Activated naive CD8-positive, alpha-beta T cell (primary cell): ENCODE results near the gene TESMIN.

Source experiments
- H3K27ac Mint-ChIP-seq: one replicate; pipeline ENCODE4 v1.8.0; 2021; ENCODE audit warnings: mixed read lengths
- H3K27me3 Mint-ChIP-seq: one replicate; pipeline ENCODE4 v1.8.0; 2021; ENCODE audit warnings: mixed read lengths
- H3K36me3 Mint-ChIP-seq: one replicate; pipeline ENCODE4 v1.8.0; 2021; ENCODE audit warnings: mixed read lengths
- H3K4me1 Mint-ChIP-seq: one replicate; pipeline ENCODE4 v1.8.0; 2021; ENCODE audit warnings: low read depth, mixed read lengths
- H3K4me3 Mint-ChIP-seq: one replicate; pipeline ENCODE4 v1.8.0; 2021; ENCODE audit warnings: mild to moderate bottlenecking, mixed read lengths
- H3K9me3 Mint-ChIP-seq: one replicate; pipeline ENCODE4 v1.8.0; 2021; ENCODE audit warnings: low read depth, mixed read lengths

Gene TESMIN

GRCh38 chr11:68770781-68771180 lies 19.5 kb upstream of the TESMIN start:
- H3K4me1 Mint-ChIP-seq, result no peaks in the 10 kb centered on the region
- no peak overlapping the region for H3K4me3 Mint-ChIP-seq
- H3K9me3 Mint-ChIP-seq, result no peaks in the 10 kb centered on the region
- no peaks in the 10 kb centered on the region for H3K27me3 Mint-ChIP-seq
- H3K36me3 Mint-ChIP-seq, result peaks cover 19% of the 10 kb centered on the region
- H3K27ac Mint-ChIP-seq, result no peak overlapping the region

GRCh38 chr11:68767672-68768071 lies 16.4 kb upstream of the TESMIN start:
- Mint-ChIP-seq H3K4me3 (no peak overlapping the region), H3K36me3 (peaks cover 13% of the 10 kb centered on the region), H3K27me3 (no peaks in the 10 kb centered on the region), H3K4me1 (no peaks in the 10 kb centered on the region), H3K27ac (no peak overlapping the region), H3K9me3 (no peaks in the 10 kb centered on the region)

GRCh38 chr11:68766786-68767185 lies 15.5 kb upstream of the TESMIN start:
- Mint-ChIP-seq H3K27me3 (no peaks in the 10 kb centered on the region), H3K27ac (no peak overlapping the region), H3K4me1 (no peaks in the 10 kb centered on the region), H3K4me3 (no peak overlapping the region), H3K9me3 (no peaks in the 10 kb centered on the region), H3K36me3 (peaks cover 13% of the 10 kb centered on the region)

DNA sequence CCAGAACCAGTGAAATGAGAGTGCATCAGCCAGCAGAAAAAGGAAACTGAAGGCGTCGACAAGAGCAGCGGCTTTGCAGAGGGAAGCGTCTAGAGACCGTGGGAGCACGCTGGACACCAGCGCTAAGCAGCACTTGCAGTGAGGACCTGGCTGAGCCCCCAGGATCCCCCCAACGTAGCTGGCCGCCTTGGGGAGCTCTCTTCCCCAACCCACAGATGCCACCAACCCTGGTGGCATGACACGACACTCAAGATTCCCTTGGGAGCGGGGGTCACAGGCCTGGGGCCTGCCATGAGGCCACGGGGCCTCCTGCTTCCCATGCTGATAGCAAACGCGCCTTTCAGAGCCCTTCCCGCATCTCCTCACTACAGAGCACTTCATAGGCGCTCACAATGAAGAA lies 13.4 kb upstream of the TESMIN start:
- Mint-ChIP-seq H3K9me3 (no peaks in the 10 kb centered on the region), H3K4me3 (no peak overlapping the region), H3K27ac (no peak overlapping the region), H3K36me3 (peaks cover 12% of the 10 kb centered on the region), H3K27me3 (no peaks in the 10 kb centered on the region), H3K4me1 (no peaks in the 10 kb centered on the region)

DNA sequence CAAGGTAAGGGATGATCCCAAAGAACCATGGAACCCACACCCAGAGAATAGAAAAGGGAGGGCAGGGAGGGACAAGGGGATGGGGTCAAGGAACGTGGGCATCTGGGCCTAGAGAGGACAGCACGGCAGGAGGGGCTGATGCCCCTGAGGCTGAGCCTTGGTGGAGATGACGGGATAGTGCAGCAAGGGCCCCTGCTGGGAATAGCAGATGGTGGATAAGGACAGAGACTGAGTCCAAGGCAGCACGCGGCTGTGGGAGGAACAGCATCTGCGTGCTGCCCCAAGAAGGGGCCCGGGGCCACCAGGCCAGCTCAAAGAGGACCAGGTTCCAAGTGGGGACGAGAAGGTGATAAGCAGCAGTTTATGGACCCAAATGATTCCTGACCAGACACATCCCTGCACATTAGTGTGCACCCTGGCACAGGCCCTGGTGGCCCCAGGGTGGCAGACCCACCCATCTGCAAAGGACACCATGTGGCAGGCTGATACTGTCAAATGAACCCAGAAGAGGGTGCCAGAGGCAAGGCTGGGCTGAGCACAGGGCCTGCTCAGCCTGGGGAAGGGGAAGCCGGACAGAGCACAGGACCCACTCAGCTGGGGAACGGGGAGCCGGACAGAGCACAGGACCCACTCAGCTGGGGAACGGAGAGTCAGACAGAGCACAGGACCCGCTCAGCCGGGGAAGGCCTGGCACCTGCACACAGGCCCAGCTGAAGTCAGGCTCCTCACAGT lies 12.8 kb upstream of the TESMIN start:
- H3K4me3 Mint-ChIP-seq, result no peak overlapping the region
- peaks cover 14% of the 10 kb centered on the region for H3K36me3 Mint-ChIP-seq
- H3K27ac Mint-ChIP-seq, result no peak overlapping the region
- no peaks in the 10 kb centered on the region for H3K27me3 Mint-ChIP-seq
- H3K4me1 Mint-ChIP-seq, result no peaks in the 10 kb centered on the region
- H3K9me3 Mint-ChIP-seq, result no peaks in the 10 kb centered on the region

DNA sequence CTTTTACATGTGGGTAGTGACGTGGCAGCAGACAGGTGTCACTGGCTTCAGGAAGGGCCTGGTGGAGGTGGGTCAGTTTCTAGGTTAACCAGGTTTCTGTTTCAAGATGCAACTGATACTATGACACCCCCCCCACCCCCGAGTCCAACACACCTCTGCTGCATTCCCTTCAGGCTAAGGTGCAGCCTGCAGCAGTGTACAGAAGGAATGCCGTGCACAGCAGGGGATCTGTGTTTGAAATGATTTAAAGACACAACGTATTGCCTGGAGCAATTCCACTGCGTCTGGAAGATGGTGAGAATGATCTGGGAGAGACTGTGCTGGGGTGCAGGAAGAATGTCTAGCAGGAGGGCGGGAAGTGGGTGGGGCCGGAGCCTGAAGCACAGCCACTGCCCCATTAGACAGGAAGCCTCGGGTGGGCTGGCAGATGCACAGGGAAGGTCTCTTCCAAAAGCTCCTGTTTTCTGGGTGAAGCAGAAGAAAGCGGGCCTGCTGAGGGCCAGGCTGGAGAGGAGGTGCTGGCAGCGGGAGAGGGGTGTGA lies 11.9 kb upstream of the TESMIN start:
- Mint-ChIP-seq H3K27ac (no peak overlapping the region), H3K9me3 (no peaks in the 10 kb centered on the region), H3K4me1 (no peaks in the 10 kb centered on the region), H3K36me3 (peaks cover 14% of the 10 kb centered on the region), H3K27me3 (no peaks in the 10 kb centered on the region), H3K4me3 (no peak overlapping the region)

- H3K27me3 Mint-ChIP-seq, result no peaks in the 10 kb centered on the region
- no peak overlapping the region for H3K4me3 Mint-ChIP-seq
- H3K4me1 Mint-ChIP-seq, result no peaks in the 10 kb centered on the region
- H3K9me3 Mint-ChIP-seq, result no peaks in the 10 kb centered on the region
- H3K36me3 Mint-ChIP-seq, result peaks cover 14% of the 10 kb centered on the region
- H3K27ac Mint-ChIP-seq, result no peak overlapping the region
Observed at GRCh38 chr11:68762481-68762880, 11.2 kb upstream of the TESMIN start.

DNA sequence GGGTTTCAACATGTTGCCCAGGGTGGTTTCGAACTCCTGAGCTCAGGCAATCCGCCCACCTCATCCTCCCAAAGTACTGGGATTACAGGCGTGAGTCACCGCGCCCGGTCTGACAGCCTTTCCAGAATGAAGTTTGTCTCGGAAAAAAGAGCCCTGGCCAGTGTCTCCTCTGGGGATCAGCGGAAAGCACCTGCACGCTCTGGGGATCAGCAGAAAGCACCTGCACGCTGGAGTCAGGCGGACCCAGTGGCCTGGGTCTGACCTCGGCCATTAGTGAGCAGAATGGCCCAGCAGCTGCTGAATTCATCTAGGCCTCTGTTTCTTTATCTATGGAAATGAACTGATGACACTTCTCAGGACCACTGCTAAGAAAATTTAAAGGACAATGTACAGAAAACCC lies 10.5 kb upstream of the TESMIN start:
- peaks cover 16% of the 10 kb centered on the region for H3K36me3 Mint-ChIP-seq
- no peak overlapping the region for H3K4me3 Mint-ChIP-seq
- H3K27ac Mint-ChIP-seq, result no peak overlapping the region
- no peaks in the 10 kb centered on the region for H3K27me3 Mint-ChIP-seq
- H3K9me3 Mint-ChIP-seq, result no peaks in the 10 kb centered on the region
- no peaks in the 10 kb centered on the region for H3K4me1 Mint-ChIP-seq

DNA sequence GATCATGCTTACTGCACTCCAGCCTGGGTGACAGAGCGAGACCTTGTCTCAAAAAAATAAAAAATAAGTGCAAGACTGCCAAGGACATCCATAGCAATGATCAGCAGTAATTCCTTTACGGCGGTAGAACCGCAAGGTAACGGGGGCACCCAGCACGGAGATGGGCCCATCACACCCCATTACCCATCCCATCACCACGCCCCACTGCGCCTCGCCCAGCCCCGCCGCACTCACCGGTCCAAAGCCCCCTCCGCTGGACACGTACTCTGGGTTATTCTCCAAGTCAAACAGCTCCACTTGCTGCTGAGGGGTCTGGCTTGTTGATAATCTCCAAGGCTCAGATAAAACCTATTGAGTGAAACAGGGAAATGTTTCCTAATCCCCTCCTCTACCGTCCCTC lies 8.7 kb upstream of the TESMIN start:
- H3K4me3 Mint-ChIP-seq, result no peak overlapping the region
- peaks cover 16% of the 10 kb centered on the region for H3K36me3 Mint-ChIP-seq
- H3K27me3 Mint-ChIP-seq, result no peaks in the 10 kb centered on the region
- no peaks in the 10 kb centered on the region for H3K4me1 Mint-ChIP-seq
- H3K27ac Mint-ChIP-seq, result no peak overlapping the region
- H3K9me3 Mint-ChIP-seq, result no peaks in the 10 kb centered on the region

DNA sequence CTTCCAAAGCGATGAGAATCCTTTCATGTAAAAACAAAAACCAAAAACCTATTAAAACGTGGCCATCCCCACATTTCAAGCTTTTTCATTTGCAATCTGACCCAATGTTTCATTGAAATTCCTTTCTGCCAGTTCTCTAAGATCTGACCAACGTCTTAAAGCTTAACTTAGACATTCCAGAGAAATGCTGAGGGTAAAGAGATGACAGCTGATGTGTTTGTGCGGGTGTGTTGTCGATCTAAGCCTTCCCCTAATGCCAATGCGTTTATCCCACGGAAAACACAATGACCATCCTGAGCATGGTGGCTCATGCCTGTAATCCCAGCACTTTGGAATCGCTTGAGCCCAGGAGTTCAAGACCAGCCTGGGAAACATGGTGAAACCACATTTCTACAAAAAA lies 6.4 kb upstream of the TESMIN start:
- H3K36me3 Mint-ChIP-seq, result peaks cover 16% of the 10 kb centered on the region

DNA sequence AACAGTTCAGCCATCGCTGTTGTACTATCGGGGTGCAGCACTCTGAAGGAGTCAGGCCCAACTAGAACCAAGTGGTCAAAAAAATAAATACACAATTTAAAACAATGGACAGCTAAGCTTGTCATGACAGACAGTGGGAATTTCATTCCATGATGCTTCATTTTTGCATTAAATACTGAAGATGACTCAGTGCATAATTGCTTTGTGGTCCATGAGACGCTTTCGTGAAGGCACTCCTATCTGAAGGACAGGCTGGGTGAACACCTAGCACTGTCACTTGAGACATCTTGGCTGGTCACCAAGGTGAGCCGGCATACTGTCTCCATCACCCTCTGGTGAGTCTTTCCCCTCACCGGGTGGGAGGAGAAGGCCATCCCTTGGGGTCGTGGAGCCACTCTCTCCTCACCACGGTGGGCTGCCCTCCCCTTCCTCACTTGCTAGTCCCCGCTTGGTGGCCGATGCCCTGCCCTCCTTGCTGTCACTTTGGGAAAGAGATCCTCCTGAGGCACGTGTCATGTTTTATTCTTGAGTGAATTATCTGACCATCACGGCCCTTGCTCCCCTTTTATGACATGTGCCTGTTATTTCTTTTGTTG lies 4.9 kb upstream of the TESMIN start:
- H3K4me1 Mint-ChIP-seq, result peaks cover 6% of the 10 kb centered on the region
- no peak overlapping the region for H3K27ac Mint-ChIP-seq
- H3K27me3 Mint-ChIP-seq, result no peaks in the 10 kb centered on the region
- no peak overlapping the region for H3K4me3 Mint-ChIP-seq
- no peaks in the 10 kb centered on the region for H3K9me3 Mint-ChIP-seq
- peaks cover 9% of the 10 kb centered on the region for H3K36me3 Mint-ChIP-seq

More for the DNA sequence above, 6.4 kb upstream of the TESMIN start:
- Mint-ChIP-seq H3K4me3 (no peak overlapping the region), H3K4me1 (peaks cover 2% of the 10 kb centered on the region), H3K27me3 (no peaks in the 10 kb centered on the region), H3K9me3 (no peaks in the 10 kb centered on the region), H3K27ac (no peak overlapping the region)

DNA sequence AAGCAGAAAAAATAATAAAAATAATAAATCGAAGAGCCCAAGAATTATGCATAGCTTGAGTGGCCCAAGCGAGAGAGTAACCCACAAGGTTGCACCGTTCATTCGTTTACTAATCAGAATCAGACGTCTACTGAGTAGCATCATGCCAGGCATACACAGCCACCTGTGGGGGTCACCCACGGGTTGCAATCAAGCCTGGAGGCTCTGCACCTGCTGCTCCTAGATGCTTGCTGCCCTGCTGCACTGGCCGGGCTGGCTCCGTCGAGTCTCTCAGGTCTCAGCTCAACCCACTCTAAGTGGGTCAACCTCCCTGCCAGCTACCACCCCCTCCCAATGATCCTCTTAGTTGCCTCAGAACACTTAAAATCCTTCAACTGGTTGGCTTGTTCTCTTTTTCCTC lies 2.0 kb upstream of the TESMIN start:
- no peak overlapping the region for H3K27ac Mint-ChIP-seq
- H3K36me3 Mint-ChIP-seq, result peaks cover 5% of the 10 kb centered on the region
- H3K9me3 Mint-ChIP-seq, result no peaks in the 10 kb centered on the region
- H3K4me1 Mint-ChIP-seq, result peaks cover 6% of the 10 kb centered on the region
- peak overlapping the region; percentile 36 for H3K4me3 Mint-ChIP-seq
- no peaks in the 10 kb centered on the region for H3K27me3 Mint-ChIP-seq

DNA sequence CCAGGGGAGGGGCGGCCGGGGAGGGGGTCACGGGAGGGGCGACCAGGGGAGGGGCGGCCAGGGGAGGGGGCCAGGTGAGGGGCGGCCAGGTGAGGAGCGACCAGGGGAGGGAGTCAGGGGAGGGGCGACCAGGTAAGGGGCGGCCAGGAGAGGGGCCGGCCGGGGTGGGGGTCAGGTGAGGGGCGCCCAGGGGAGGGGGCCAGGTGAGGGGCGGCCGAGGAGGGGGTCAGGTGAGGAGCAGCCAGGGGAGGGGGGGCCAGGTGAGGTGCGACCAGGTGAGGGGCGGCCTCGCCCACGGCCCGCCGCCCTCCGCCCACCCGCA lies 355 bp downstream of the TESMIN start:
- Mint-ChIP-seq H3K27me3 (no peaks in the 10 kb centered on the region), H3K9me3 (no peaks in the 10 kb centered on the region), H3K4me1 (peaks cover 6% of the 10 kb centered on the region), H3K36me3 (no peaks in the 10 kb centered on the region), H3K4me3 (no peak overlapping the region), H3K27ac (no peak overlapping the region)

DNA sequence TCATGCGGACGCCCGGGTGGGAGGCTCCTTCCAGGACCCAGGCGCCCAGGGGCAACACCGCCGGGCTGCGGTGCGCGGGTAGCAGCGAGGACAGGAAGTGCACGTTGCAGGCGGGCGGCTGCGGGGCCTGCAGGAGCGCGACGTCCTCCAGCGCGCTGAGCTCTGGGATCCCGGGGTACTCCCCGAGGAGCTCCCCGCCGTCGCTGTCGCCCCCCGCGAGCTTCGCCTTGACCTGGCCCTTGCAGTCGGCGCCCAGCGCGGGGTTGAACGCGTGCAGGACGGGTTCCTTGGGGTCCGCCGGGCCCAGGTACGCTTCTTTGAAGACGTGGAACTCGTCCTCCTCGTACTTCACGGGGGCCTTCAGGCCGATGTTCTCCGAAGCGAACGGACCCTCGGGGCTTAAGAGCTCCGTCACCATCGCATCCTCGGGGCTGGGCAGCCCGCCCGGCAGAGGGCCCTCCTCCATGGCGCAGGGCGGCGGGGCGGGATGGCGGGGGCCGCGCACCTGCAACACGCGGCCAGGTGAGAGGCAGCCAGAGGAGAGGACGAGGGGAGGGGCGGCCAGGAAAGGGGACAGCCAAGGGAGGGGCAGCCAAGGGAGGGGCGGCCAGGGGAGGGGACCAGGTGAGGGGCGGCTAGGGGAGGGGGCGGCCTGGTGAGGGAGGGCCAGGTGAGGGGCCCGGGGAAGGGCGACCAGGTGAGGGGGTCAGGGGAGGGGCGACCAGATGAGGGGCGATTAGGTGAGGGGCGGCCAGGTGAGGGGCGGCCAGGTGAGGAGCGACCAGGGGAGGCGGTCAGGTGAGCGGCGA lies 921 bp downstream of the TESMIN start:
- Mint-ChIP-seq H3K27ac (no peak overlapping the region), H3K9me3 (no peaks in the 10 kb centered on the region), H3K4me1 (peaks cover 6% of the 10 kb centered on the region), H3K4me3 (peak overlapping the region; percentile 23), H3K36me3 (no peaks in the 10 kb centered on the region), H3K27me3 (no peaks in the 10 kb centered on the region)
